ENCODE data around the gene MRPS15. TPM values are rescaled to one million over a fixed set of nuclear protein-coding genes. Genes with fewer than 3 reads are reported as not detected.

Gene MRPS15
- total and polyA plus RNA-seq, 2 of the 13 experiments (the other 11 are each of a cell fraction or from before 2014, with no cell fraction given): 59.0 to 113 TPM

DNA sequence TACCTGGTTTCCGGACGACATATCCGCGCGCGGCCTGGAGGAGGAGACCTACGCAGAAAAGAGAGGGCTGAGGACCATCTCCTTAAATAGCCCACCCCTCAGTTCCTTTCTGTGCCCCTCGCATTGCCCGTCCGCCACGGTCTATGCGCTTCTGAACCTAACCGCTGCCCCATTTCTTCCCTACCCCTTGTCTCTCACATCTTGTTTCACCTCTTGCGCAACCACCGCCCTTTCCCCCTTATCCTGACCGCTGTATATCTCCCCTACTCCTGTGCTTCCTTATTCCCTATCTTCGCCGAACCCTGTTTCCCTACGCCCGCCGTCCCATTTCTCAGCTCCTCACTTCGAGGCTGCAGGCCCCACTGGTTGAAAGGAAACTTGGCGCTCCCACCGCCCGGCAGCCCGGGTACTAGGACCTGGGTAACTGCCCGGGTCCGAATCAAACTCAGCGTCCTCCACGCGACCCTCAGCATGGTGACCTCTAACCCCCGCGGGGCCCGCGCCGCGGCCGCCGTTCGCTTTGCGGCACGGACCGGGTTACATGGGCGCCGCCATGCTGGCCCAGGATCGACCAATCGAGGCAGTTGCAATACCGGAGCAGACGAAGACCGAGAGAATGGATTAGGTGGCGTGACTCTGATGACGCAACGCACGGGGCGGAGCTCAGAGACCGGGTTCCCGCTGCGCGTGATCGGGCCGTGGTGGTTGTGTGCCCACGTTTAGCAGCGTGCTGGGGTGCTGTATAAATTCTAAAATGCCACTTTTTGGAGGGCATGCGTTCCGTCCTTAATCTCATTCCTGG lies at the start of gene MRPS15 (continued):
- TF ChIP-seq HNF4G (IDR thresholded peaks at IDR 0.05; ENCODE audit: borderline replicate concordance, low read depth, low read length) (peak; percentile 8; the same call in 1 of the 2 replicates), HNF4G (CRISPR knock-in tag; IDR thresholded peaks at IDR 0.05; ENCODE audit: borderline replicate concordance, low read depth) (no peak), ZNF232 (CRISPR knock-in tag; IDR thresholded peaks at IDR 0.05; ENCODE audit: borderline replicate concordance) (0 out of 2 replicates have a peak, but pooled peaks have one; percentile 46), HOXA9 (CRISPR knock-in tag; IDR thresholded peaks at IDR 0.05; ENCODE audit: borderline replicate concordance) (peak; percentile 89; the same call in 1 of the 2 replicates), ZNF768 (CRISPR knock-in tag; IDR thresholded peaks at IDR 0.05) (peak; percentile 73), SIX1 (CRISPR knock-in tag; IDR thresholded peaks at IDR 0.05; ENCODE audit: borderline replicate concordance) (peak; percentile 67), DNMT3B (CRISPR knock-in tag; conservative IDR thresholded peaks at IDR 0.05) (no peak; the same call in 1 of the 2 replicates), ZBTB38 (CRISPR knock-in tag; IDR thresholded peaks at IDR 0.05) (peak; percentile 56), TBX3 (IDR thresholded peaks at IDR 0.05; ENCODE audit: borderline replicate concordance) (peak; percentile 50; the same call in 1 of the 2 replicates), FOXK2 (IDR thresholded peaks at IDR 0.05) (peak; percentile 9; the same call in 1 of the 2 replicates), PPARG (CRISPR knock-in tag; conservative IDR thresholded peaks at IDR 0.05) (peak; percentile 81), ZFP36L2 (CRISPR knock-in tag; IDR thresholded peaks at IDR 0.05) (peak; percentile 70; the same call in 1 of the 2 replicates)
- TF ChIP-seq, protein P1, sequence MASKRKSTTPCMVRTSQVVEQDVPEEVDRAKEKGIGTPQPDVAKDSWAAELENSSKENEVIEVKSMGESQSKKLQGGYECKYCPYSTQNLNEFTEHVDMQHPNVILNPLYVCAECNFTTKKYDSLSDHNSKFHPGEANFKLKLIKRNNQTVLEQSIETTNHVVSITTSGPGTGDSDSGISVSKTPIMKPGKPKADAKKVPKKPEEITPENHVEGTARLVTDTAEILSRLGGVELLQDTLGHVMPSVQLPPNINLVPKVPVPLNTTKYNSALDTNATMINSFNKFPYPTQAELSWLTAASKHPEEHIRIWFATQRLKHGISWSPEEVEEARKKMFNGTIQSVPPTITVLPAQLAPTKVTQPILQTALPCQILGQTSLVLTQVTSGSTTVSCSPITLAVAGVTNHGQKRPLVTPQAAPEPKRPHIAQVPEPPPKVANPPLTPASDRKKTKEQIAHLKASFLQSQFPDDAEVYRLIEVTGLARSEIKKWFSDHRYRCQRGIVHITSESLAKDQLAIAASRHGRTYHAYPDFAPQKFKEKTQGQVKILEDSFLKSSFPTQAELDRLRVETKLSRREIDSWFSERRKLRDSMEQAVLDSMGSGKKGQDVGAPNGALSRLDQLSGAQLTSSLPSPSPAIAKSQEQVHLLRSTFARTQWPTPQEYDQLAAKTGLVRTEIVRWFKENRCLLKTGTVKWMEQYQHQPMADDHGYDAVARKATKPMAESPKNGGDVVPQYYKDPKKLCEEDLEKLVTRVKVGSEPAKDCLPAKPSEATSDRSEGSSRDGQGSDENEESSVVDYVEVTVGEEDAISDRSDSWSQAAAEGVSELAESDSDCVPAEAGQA (IDR thresholded peaks at IDR 0.05; ENCODE audit: low read depth): peak; percentile 90
- TF ChIP-seq, protein P1 (CRISPR knock-in tag; IDR thresholded peaks at IDR 0.05; ENCODE audit: borderline replicate concordance): no peak; the same call in 1 of the 2 replicates
- TF ChIP-seq, protein P2, sequence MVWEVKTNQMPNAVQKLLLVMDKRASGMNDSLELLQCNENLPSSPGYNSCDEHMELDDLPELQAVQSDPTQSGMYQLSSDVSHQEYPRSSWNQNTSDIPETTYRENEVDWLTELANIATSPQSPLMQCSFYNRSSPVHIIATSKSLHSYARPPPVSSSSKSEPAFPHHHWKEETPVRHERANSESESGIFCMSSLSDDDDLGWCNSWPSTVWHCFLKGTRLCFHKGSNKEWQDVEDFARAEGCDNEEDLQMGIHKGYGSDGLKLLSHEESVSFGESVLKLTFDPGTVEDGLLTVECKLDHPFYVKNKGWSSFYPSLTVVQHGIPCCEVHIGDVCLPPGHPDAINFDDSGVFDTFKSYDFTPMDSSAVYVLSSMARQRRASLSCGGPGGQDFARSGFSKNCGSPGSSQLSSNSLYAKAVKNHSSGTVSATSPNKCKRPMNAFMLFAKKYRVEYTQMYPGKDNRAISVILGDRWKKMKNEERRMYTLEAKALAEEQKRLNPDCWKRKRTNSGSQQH (CRISPR knock-in tag; IDR thresholded peaks at IDR 0.05; ENCODE audit: low read depth): peak; percentile 90; the same call in 1 of the 2 replicates
- TF ChIP-seq, protein P3, sequence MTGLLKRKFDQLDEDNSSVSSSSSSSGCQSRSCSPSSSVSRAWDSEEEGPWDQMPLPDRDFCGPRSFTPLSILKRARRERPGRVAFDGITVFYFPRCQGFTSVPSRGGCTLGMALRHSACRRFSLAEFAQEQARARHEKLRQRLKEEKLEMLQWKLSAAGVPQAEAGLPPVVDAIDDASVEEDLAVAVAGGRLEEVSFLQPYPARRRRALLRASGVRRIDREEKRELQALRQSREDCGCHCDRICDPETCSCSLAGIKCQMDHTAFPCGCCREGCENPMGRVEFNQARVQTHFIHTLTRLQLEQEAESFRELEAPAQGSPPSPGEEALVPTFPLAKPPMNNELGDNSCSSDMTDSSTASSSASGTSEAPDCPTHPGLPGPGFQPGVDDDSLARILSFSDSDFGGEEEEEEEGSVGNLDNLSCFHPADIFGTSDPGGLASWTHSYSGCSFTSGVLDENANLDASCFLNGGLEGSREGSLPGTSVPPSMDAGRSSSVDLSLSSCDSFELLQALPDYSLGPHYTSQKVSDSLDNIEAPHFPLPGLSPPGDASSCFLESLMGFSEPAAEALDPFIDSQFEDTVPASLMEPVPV (CRISPR knock-in tag; IDR thresholded peaks at IDR 0.05): peak; percentile 85; the same call in 1 of the 2 replicates
- TF ChIP-seq, protein P4, sequence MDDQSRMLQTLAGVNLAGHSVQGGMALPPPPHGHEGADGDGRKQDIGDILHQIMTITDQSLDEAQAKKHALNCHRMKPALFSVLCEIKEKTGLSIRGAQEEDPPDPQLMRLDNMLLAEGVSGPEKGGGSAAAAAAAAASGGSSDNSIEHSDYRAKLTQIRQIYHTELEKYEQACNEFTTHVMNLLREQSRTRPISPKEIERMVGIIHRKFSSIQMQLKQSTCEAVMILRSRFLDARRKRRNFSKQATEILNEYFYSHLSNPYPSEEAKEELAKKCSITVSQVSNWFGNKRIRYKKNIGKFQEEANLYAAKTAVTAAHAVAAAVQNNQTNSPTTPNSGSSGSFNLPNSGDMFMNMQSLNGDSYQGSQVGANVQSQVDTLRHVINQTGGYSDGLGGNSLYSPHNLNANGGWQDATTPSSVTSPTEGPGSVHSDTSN (CRISPR knock-in tag; IDR thresholded peaks at IDR 0.05; ENCODE audit: borderline replicate concordance): peak; percentile 68; the same call in 1 of the 2 replicates

Measured in HepG2 (cell line).